Smooth muscle cell of the umbilical artery (primary cell): Measurements from ENCODE around the gene FGFR4. TPM values are rescaled to one million over a fixed set of nuclear protein-coding genes. Genes with fewer than 3 reads are reported as not detected.

ENCODE experiments used
- total RNA-seq: library from RNA; depleted of rRNA; stranded (reverse); fragments of >200 nt; gene quantifications from 2 replicates; pipeline ENCODE4 v1.2.3, GENCODE V29; 2014

The FGFR4 gene
- 0.59 and 2.6 TPM in 2 replicates for total RNA-seq

GRCh38 chr5:177086654-177087397 is at the start of gene FGFR4:
FGFR4 (plus strand) TSS chr5:177086915; CDS start chr5:177089603, 2,688 bp downstream.

GRCh38 chr5:177133096-177133852 is 46.6 kb downstream of the FGFR4 start, which contains the start of gene NSD1:
NSD1 (plus strand) TSS chr5:177133773; CDS start chr5:177135104, 1,331 bp downstream.

Other genes starting within 250 kb of the FGFR4 start
- gene HK3, start 187.6 kb upstream of the FGFR4 start, total RNA-seq, result not detected in 2 replicates
- gene UIMC1, start 80.1 kb upstream of the FGFR4 start, total RNA-seq, result 30.9 and 36.2 TPM in 2 replicates
- 12.8 and 15.8 TPM in 2 replicates for gene ZNF346, start 64.2 kb upstream of the FGFR4 start, total RNA-seq
- 41.3 and 55.4 TPM in 2 replicates for gene NSD1, start 46.9 kb downstream of the FGFR4 start, total RNA-seq
- gene RAB24, start 216.8 kb downstream of the FGFR4 start, total RNA-seq, result 17.9 and 25.5 TPM in 2 replicates
- 79.6 and 79.9 TPM in 2 replicates for gene PRELID1, start 216.9 kb downstream of the FGFR4 start, total RNA-seq
- gene MXD3, start 225.0 kb downstream of the FGFR4 start, total RNA-seq, result 1.2 and 4.1 TPM in 2 replicates